Measurements from ENCODE around the gene ALDH16A1.

Gene ALDH16A1

DNA sequence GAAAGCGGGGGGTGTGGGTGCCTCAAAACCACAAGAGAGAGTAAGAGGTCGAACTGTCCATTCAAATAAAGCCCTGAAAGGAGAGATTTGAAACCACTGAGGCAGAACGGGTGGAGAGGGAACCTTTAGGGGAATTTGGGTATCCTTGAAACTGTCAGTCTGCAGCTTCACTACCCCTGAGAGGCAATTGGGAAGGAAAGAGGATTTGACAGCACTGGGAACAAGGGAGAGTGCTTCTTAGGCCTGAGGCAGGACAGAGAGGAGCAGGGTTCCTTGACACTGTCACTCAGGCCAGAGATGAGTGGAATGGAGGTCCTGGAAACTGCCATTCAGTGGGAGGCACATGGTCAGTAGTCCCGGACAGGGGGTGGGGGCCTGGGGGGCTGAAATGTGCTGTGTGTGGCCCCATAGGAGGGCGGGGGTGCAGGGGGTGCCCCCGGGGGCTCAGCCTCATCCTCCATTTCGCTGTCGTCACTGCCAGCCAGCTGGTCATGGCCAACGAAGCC lies 22.8 kb upstream of the ALDH16A1 start:
- TF ChIP-seq, protein P1, sequence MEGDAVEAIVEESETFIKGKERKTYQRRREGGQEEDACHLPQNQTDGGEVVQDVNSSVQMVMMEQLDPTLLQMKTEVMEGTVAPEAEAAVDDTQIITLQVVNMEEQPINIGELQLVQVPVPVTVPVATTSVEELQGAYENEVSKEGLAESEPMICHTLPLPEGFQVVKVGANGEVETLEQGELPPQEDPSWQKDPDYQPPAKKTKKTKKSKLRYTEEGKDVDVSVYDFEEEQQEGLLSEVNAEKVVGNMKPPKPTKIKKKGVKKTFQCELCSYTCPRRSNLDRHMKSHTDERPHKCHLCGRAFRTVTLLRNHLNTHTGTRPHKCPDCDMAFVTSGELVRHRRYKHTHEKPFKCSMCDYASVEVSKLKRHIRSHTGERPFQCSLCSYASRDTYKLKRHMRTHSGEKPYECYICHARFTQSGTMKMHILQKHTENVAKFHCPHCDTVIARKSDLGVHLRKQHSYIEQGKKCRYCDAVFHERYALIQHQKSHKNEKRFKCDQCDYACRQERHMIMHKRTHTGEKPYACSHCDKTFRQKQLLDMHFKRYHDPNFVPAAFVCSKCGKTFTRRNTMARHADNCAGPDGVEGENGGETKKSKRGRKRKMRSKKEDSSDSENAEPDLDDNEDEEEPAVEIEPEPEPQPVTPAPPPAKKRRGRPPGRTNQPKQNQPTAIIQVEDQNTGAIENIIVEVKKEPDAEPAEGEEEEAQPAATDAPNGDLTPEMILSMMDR (IDR thresholded peaks at IDR 0.05; ENCODE audit: extremely low read depth, missing control alignments), result no peak

DNA sequence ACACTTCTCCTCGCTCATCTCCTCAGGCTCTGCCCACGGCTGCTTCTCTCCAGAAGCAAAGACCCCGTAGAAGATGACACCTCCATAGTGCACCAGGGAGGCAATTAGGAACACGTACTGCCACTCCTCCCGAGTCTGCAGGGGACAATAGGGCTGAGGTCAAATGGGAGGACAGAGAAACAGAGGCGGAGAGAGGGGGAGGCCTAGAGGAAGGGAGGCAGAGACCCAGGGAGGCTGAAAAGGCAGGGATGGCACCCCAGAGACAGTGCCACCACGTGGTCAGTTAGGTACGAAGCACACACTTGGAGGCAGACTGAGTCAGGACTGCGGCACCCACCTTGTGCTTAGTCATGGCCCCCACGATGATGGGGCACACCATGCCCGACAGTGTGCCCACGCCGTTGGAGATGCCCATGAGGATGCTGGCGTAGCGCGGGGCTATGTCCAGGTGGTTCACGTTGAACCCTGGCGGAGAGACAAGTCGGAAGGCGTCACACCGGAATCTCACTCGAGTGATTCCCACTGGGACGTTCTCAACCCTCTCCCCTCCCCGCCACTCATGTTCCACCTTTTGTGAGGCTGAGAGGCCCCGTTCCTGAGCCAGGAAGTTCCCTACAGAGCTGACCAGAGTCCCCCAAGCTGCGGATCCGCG lies 22.2 kb upstream of the ALDH16A1 start:
- TF ChIP-seq, protein P1 (IDR thresholded peaks at IDR 0.05; ENCODE audit: extremely low read depth, missing control alignments), result peak; percentile 32
- no peak for DNase-seq (ENCODE audit: low spot score)

More for the DNA sequence above, 22.8 kb upstream of the ALDH16A1 start:
- no peak for DNase-seq (ENCODE audit: low spot score)

DNA sequence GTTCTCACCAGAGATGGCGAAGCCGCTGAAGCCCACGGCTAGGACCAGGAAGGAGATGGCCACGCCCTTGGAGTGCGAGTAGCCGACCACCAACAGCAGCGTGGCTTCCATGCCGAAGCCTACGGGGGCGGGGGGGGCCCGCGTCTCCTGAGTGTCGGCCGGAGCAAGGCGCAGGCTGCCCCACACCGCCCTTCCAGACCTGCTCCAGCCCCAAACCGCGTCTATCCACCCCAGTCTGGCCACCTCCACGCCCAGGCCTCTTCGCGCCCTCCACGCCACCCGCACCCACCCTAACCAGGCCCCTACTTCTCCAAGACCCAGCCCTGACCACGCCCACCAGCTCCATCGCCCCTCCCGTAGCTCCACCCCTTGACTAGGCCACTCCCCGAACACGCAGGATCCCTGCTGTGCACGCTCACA lies 21.7 kb upstream of the ALDH16A1 start:
- TF ChIP-seq, protein P1 (IDR thresholded peaks at IDR 0.05; ENCODE audit: extremely low read depth, missing control alignments), result no peak

DNA sequence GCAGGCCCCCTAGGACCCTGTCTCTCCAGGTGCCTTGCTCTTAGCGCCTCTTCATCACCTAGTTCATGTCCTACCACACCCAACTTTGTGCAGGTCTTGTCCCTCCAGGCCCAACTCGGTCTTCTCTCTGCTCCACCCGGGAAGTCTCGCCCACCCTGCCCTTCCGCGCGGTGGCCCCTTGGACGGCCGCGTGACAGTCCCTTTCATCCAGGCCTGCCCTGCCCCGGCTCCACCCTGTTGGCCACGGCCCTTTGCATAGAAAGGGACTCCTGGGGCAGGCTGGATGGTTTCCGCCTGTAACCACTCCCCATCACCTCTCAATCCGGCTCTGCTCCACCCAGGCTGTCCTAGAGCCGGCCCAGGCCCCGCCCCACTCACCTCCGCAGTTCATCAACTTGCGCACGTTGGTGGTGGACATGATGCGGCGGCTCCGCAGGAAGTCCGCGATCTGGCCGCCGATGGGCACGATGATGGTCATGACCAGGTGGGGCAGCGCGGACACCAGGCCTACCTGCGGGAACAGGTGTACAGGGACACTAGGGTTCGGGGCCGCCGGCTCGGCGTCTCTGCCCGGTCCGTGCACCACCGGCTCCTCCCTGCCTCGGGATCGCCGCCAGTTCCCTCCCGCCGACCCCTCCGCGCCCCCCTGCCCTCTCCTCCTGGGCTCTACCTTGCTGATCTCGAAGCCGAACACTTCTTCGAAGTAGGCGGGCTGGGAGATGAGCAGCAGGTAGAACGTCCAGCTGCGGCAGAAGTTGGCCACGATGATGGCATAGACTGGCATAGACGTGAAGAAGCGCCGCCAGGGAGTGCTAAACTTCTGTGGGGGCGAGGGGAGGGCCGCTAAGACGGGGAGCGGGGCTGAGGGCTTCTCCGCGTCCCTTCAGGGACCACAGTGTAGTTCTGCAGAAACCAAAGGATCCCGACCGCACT lies 20.6 kb upstream of the ALDH16A1 start:
- no peak for DNase-seq (ENCODE audit: low spot score)
- TF ChIP-seq, protein P1 (IDR thresholded peaks at IDR 0.05; ENCODE audit: extremely low read depth, missing control alignments), result no peak

More for the DNA sequence above, 21.7 kb upstream of the ALDH16A1 start:
- DNase-seq (ENCODE audit: low spot score), result no peak

DNA sequence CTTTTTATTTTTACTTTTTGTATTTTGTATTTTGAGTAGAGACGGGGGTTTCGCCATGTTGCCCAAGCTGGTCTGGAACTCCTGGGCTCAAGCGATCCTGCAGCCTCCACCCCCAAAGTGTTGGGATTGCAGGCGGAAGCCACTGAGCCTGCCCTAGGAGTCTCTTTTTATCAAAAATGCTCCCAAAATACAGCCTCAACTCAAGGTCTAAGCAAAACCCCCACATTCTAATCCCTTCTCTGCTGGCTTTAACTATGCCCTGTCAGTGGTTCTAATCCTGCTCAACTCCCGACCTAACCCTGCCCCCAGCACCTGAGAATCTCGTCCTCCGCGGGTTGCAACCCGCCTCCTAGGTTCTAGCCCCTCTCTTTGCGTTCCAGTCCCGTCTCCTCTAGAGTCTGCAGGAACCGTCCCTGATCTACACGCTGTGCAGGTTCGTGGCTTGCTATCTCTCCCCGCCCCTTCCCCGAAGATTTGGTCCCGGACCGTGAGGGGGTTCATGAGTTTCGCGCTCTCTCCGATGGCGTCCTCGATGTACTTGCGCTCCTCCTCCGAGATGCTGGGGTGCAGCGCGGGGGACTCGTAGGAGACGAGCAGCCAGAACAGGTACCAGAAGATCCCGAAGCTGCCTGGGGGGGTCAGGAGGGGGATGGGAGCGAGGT lies 19.7 kb upstream of the ALDH16A1 start:
- no peak for DNase-seq (ENCODE audit: low spot score)
- TF ChIP-seq, protein P1 (IDR thresholded peaks at IDR 0.05; ENCODE audit: extremely low read depth, missing control alignments), result no peak

DNA sequence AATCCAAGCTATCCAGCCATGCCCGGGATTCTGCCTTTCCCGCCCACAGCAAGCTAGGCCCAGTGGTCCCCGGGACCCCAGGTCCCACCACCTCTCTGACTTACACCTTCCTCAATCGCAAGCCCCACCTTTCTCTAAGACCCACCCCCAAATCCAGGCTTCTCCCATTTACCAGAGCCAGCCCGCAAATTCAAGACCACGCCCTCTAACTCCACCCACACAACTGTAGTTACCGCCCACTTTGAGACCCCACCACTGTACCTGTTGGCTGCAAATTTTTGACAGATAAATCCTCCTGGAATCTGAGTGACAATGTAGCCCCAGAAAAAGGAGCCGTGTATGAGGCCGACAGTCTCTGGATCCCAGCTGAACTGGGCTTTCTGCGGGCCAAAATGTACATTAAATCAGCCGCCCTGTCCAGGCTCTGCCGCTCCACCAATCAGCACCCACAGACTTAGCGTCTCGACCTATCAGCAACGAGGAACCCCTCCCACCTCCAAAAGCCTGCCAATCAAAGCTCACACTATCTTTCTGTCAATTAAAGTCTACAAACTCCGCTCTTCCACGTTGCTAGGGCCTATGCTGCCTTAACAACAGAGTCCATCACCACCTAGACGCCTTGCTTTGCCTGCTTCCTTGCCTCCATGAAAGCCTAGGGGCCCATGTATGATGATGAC lies 18.0 kb upstream of the ALDH16A1 start:
- TF ChIP-seq, protein P1 (IDR thresholded peaks at IDR 0.05; ENCODE audit: extremely low read depth, missing control alignments), result no peak
- DNase-seq (ENCODE audit: low spot score), result no peak
